Ovary (tissue), 9 donors: Measurements from ENCODE around the gene SLC7A1. TPM values are rescaled to one million over a fixed set of nuclear protein-coding genes. Genes with fewer than 3 reads are reported as not detected.
A peak's percentile ranks its signal among the peaks of the same experiment; 100 is the strongest.

Experiments used
- DNase-seq, 5 donors: peaks; one replicate each; pipeline ENCODE4 v3.0.0-alpha.2; 2019 to 2020
- H3K27ac ChIP-seq, 2 donors: fragments of 200-600 bp; one replicate each; pipeline versions ENCODE4 v1.5.1 to v1.8.0; 2019 to 2022
- H3K27me3 ChIP-seq: fragments of 200-600 bp; one replicate; pipeline ENCODE4 v1.8.0; 2022
- H3K36me3 ChIP-seq: fragments of 200-600 bp; sonication (generic); one replicate; pipeline ENCODE4 v1.5.1; 2019
- H3K4me1 ChIP-seq: one replicate; pipeline ENCODE4 v1.8.1; 2013; ENCODE audit warnings: mild to moderate bottlenecking, moderate library complexity; ENCODE audit not compliant: insufficient read depth
- H3K4me3 ChIP-seq: fragments of 200-600 bp; sonication (generic); one replicate; pipeline ENCODE4 v1.5.1; 2017
- H3K9me3 ChIP-seq, 2 donors: fragments of 200-600 bp in 1 of 2; sonication (generic) in 1 of 2; one replicate each; pipeline versions ENCODE4 v1.5.1 to v1.8.1; 2013 to 2019; ENCODE audit warnings: mild to moderate bottlenecking in 1 of 2, moderate library complexity in 1 of 2
- EP300 ChIP-seq: sonication (generic); formaldehyde crosslinking; IDR thresholded peaks from one replicate; pipeline ENCODE4 v1.6.1; 2017; ENCODE audit warnings: antibody characterized with exemption
- POLR2A ChIP-seq: fragments of 450-650 bp; IDR thresholded peaks from one replicate; pipeline ENCODE4 v1.6.1; 2017; ENCODE audit warnings: antibody characterized with exemption, mild to moderate bottlenecking, moderate library complexity
- WGBS, 3 donors: extraction: QIAGEN DNeasy Blood & Tissue Kit in 1 of 3; methylation state at CpG; one replicate each; pipeline versions ENCODE4 v1.1.5 to v1.1.7; 2013 to 2017; 5-methylcytosine and 5-hydroxymethylcytosine counted together
- intact Hi-C, 4 donors: fragments of 100-400 bp; cut with DNase I; formaldehyde crosslinking; loops; one replicate each; pipeline versions ENCODE4 v1.11.0 to v1.15.1; 2022 to 2023
- polyA plus RNA-seq, 2 donors: library from polyadenylated mRNA; stranded (reverse); fragments of 200-250 nt in 1 of 2; fragments of 350-450 nt in 1 of 2; fragmentation: Illumina TruSeq in 1 of 2; extraction: RNeasy Lipid Tissue Mini Kit (QIAGEN cat#74804) in 1 of 2; gene quantifications; one replicate each; pipeline ENCODE4 v1.2.3, GENCODE V29; 2013 to 2014
- total RNA-seq, 7 donors: library from RNA; depleted of rRNA in 2 of 7; stranded (reverse); fragments of >200 nt in 2 of 7; fragmentation: NEBNext Ultra II Directional in 3 of 7; extraction: Animal tissue kit (Norgen Biotek cat#: 25700) in 3 of 7; gene quantifications; one replicate each; pipeline versions ENCODE4 v1.1.0 to v1.2.4, GENCODE V29; 2016 to 2023
- TF ChIP-seq, protein P1 (sequence below), 3 donors: fragments of 450-650 bp in 2 of 3; fragments of 200-600 bp in 1 of 3; IDR thresholded peaks; one replicate each; pipeline versions ENCODE4 v1.5.1 to v1.8.0; 2016 to 2022; ENCODE audit warnings: antibody characterized with exemption in 3 of 3, mild to moderate bottlenecking in 1 of 3
- donor health status: DM: no; HTN: no; CAD: no; lungs with moderate emphysema.
- donor health status: DM: no; HTN: no; CAD: no.
- donor health status: Bipolar disorder and iron deficiency.
- donor health status: DM: yes; HTN: yes; CAD: no.
- donor health status: DM: no; HTN: no; CAD: no.
- donor health status: DM: yes; HTN: yes; CAD: no.

The SLC7A1 gene
- total and polyA plus RNA-seq, 9 donors: 3.3 to 98.7 (median 14.0) TPM

DNA sequence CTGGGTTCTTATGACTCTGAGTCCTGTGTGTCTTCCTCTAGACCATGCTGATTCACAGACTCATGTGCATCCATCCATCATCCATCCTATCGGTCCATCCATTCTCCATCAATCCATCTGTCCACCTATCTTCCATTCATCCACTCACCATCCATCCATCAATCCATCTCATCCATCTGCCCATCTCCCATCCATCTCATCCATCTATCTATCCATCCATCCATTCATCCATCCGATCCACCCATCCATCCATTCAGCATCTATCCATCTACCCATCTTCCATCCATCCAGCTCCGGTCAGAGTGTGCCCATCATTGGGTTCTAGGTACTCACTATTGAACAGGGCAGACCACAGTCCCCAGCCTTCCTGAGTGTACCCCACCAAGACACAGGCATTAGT lies 75.6 kb downstream of the SLC7A1 start:
- WGBS, 3 donors: 97 to 98% (median 97%) methylated on average over 3 of the region's 3 CpGs
- H3K4me1 ChIP-seq: no peaks in the 10 kb centered on the region

DNA sequence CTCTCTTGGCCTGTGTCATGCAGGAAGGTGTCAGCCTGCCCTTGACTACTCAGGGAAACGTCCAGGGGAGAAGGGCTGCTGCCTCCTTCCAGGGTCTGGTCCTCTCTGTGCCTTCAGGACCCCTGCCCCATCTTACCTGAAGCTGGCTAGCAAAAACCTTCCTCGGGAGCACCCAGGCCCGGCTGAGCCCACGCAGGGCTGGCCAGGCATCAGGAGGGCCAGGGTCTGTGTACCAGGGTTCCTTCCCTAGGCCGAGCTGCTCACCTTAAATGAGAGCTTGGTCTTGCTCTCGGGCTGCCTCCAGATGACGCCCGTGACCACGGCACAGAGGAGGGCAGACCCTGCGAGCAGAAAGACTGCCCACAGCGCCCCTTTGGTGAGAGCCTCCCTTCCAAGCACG lies 78.6 kb downstream of the SLC7A1 start:
- Histone ChIP-seq H3K27me3 (no peaks in the 10 kb centered on the region), H3K4me3 (no peak overlapping the region), H3K27ac (no peak overlapping the region), H3K4me1 (no peaks in the 10 kb centered on the region), H3K36me3 (no peaks in the 10 kb centered on the region), H3K9me3 (no peaks in the 10 kb centered on the region)
- TF ChIP-seq, protein P1, sequence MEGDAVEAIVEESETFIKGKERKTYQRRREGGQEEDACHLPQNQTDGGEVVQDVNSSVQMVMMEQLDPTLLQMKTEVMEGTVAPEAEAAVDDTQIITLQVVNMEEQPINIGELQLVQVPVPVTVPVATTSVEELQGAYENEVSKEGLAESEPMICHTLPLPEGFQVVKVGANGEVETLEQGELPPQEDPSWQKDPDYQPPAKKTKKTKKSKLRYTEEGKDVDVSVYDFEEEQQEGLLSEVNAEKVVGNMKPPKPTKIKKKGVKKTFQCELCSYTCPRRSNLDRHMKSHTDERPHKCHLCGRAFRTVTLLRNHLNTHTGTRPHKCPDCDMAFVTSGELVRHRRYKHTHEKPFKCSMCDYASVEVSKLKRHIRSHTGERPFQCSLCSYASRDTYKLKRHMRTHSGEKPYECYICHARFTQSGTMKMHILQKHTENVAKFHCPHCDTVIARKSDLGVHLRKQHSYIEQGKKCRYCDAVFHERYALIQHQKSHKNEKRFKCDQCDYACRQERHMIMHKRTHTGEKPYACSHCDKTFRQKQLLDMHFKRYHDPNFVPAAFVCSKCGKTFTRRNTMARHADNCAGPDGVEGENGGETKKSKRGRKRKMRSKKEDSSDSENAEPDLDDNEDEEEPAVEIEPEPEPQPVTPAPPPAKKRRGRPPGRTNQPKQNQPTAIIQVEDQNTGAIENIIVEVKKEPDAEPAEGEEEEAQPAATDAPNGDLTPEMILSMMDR (IDR thresholded peaks at IDR 0.05): no peak
- TF ChIP-seq POLR2A (no peak), EP300 (no peak)
- DNase-seq: no peak
- 92 to 95% (median 93%) methylated on average over 12 of the region's 12 CpGs for WGBS, 3 donors
- intact Hi-C loops: no loop called here

More for the DNA sequence above, 75.6 kb downstream of the SLC7A1 start:
- DNase-seq: no peak
- TF ChIP-seq EP300 (no peak), POLR2A (no peak)
- TF ChIP-seq, protein P1 (IDR thresholded peaks at IDR 0.05): no peak
- Histone ChIP-seq H3K36me3 (no peaks in the 10 kb centered on the region), H3K9me3 (no peaks in the 10 kb centered on the region), H3K27ac (no peak overlapping the region), H3K27me3 (no peaks in the 10 kb centered on the region), H3K4me3 (no peak overlapping the region)
- intact Hi-C loops: no loop called here

DNA sequence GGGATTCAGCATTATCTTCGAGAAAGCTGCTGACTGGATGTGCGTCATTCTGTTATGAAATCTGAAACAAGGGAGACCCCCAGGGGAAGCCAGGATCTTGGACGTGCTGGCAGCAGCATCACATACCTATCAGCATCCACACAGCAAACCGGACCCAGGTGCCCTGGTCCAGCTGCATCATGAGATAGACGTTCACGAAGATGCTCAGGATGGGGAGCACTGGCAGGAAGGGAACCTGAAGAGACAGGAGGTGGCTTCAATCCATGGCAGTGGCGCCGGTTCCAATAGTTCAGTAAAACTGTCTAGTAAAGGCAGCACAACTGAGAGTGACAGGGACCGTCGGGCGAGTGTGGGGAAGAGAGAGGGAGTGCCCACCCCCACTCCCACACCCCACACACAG lies 79.5 kb downstream of the SLC7A1 start:
- no peak for TF ChIP-seq EP300
- TF ChIP-seq, protein P1 (IDR thresholded peaks at IDR 0.05): no peak
- no peak for TF ChIP-seq POLR2A
- no peaks in the 10 kb centered on the region for H3K36me3 ChIP-seq
- H3K4me3 ChIP-seq: no peak overlapping the region
- H3K27ac ChIP-seq: no peak overlapping the region
- intact Hi-C loops: no loop called here
- H3K9me3 ChIP-seq: no peaks in the 10 kb centered on the region
- DNase-seq: peak in 1 of 5 donors; percentile 20
- no peaks in the 10 kb centered on the region for H3K27me3 ChIP-seq
- WGBS, 3 donors: 88 to 90% (median 90%) methylated on average over 11 of the region's 11 CpGs
- peaks cover 2% of the 10 kb centered on the region for H3K4me1 ChIP-seq

DNA sequence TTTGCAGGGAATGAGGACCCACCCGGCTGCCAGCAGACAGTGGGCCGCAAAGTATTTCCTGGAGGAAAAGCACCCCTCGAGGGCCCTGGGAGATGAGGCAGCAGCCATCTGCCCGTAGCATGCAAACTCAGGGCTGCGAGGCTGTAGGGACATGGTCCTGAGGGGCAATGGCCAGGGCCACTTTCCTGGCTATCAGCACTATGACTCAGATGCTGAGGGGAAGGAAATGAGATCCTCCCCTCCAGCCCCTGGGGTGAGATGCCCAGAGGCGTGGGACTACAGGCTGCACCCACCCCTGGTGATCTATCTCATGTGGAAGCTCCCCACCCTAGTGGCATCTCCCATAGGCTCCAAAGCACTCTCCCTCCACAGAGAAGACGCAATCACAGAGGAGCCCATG lies 80.1 kb downstream of the SLC7A1 start:
- H3K36me3 ChIP-seq: no peaks in the 10 kb centered on the region
- intact Hi-C loops: no loop called here
- H3K27ac ChIP-seq: no peak overlapping the region
- H3K4me1 ChIP-seq: peaks cover 2% of the 10 kb centered on the region
- H3K9me3 ChIP-seq: no peaks in the 10 kb centered on the region
- TF ChIP-seq, protein P1 (IDR thresholded peaks at IDR 0.05): no peak
- TF ChIP-seq EP300: no peak
- no peak for TF ChIP-seq POLR2A
- WGBS, 3 donors: 89 to 98% (median 93%) methylated on average over 7 of the region's 7 CpGs
- no peak overlapping the region for H3K4me3 ChIP-seq
- H3K27me3 ChIP-seq: no peaks in the 10 kb centered on the region
- DNase-seq: peak in 1 of 5 donors; percentile 8
